ENCODE data around the gene CD300LD.

- TF ChIP-seq CTCF (IDR thresholded peaks at IDR 0.05) (no peak), ZFP36 (IDR thresholded peaks at IDR 0.05; ENCODE audit: borderline replicate concordance, partially characterized antibody) (no peak), MYC (IDR thresholded peaks at IDR 0.05; ENCODE audit: borderline replicate concordance, low read length) (no peak), CBX8 (IDR thresholded peaks at IDR 0.05) (no peak), REST (IDR thresholded peaks at IDR 0.05) (no peak), TP53 (CRISPR knock-in tag; IDR thresholded peaks at IDR 0.05) (no peak), PHF8 (IDR thresholded peaks at IDR 0.05; ENCODE audit: borderline replicate concordance, low read depth) (no peak), CHD2 (IDR thresholded peaks at IDR 0.05; ENCODE audit: low read length, partially characterized antibody) (no peak), CEBPB (IDR thresholded peaks at IDR 0.05) (no peak), ELK1 (IDR thresholded peaks at IDR 0.05; ENCODE audit: low read depth, low read length) (no peak), CHD4 (IDR thresholded peaks at IDR 0.05; ENCODE audit: borderline replicate concordance) (no peak), POLR2AphosphoS2 (conservative IDR thresholded peaks at IDR 0.05; ENCODE audit: low read length) (no peak), RAD21 (conservative IDR thresholded peaks at IDR 0.05 in 1 of 2, IDR thresholded peaks at IDR 0.05 in 1 of 2) (no peak)
Observed at GRCh38 chr17:74532115-74532514, 60.0 kb downstream of the CD300LD start.

All from A549 (cell line).